GM19043 (cell line): ENCODE results near the gene GKN2.

Experiments used
- ATAC-seq: cut with Tn5 transposase; IDR thresholded peaks from one replicate; pipeline ENCODE4 v1.9.1; 2021; ENCODE audit warnings: low read depth; ENCODE audit not compliant: unreplicated experiment

GKN2 gene

DNA sequence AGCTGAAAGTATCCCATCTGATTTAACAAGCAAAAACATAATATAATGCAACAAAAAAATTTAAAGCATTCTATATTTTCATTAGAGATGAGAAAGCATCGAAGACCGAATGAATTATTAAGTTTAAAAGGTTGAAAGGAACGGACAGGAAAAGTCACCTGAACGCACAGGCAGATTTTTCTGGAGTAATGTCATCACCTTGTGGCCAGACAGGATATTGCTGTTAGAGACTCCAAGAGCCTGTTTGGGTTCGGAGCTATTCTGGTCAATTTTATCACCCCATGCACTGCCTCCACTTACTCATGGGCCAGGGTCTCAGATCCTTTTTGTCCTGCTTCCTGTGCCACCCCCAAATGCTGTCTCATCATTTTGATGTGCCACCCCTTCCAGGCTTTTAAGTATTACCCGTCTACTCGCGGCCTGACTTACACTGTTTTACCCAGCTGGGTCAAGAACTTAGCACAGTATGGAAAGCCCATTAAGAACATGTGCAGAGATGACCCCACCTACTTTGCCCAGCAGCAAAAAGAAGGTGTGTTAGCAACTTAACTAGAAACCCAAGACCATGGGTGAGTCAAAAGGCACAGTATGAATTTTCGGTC is 27.3 kb downstream of the GKN2 start:
- ATAC-seq = no peak

DNA sequence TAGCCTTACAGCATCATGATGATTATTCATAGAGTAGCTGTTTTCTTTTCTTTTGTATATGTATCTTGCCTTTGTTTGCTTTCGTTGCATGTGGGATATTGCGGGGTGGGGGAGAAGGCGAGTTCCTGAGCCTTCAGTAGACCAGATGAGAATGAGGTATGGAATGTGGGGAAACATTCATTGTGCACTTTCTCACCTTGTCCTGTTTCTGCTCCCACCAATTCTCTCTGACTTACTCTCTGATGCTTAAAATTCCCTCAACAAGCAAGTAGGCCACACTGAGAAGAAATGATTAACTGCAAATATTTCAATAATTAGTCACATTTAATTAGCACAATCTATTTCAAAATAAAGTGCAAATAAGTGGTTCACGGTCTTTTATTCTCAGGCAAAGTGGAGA is 31.0 kb downstream of the GKN2 start:
- ATAC-seq = no peak

DNA sequence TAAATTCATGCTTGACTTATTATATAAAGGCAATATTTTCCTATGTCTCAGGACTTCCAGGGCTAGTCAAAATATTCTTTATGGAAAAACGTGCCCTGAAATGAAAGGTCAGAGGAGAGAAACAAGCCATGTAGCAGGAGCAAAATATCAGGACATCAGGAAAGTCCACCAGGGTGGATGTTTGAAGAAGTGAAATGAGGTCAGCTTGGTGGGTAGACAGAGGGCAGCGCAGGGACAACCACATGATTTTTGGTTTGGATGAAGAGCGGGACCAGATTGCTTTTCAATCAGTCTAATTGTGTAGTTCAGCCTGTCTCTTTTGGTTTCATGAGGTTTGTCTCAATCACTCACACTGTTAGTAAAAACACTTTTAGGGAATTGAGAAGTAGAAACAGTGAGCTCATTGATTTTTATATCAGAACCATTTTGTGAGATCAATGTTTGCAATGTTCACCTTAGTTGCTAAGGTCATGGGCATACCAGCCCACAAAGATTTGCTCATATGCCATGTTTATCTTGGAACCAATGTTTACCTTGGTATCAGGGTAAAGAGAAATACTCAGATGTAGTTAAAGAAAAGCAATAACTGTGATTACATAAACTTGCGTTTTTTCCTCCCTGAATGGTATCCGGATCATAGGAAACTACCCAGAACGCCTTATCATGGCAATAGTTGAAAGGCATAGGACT is 32.1 kb downstream of the GKN2 start:
- ATAC-seq = no peak

DNA sequence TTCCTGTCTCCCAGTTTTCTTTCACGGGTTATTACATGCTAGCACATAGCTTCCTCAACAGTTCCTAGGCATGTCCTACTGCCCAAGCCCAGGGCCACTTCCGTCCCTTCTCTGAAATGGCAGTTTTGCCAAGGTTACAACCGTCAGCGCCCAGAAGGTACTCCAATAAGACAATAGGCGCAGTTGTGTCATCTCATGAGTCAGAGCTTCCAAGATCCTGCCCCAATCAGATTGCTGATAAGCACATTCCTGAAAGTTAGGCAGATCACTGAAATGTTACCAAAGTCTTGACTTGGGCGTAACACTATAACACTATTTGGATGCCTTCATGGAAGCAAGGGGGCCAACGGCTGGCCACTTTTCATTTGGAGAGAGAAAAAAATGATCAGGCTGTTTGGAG is 34.2 kb downstream of the GKN2 start:
- ATAC-seq = no peak

DNA sequence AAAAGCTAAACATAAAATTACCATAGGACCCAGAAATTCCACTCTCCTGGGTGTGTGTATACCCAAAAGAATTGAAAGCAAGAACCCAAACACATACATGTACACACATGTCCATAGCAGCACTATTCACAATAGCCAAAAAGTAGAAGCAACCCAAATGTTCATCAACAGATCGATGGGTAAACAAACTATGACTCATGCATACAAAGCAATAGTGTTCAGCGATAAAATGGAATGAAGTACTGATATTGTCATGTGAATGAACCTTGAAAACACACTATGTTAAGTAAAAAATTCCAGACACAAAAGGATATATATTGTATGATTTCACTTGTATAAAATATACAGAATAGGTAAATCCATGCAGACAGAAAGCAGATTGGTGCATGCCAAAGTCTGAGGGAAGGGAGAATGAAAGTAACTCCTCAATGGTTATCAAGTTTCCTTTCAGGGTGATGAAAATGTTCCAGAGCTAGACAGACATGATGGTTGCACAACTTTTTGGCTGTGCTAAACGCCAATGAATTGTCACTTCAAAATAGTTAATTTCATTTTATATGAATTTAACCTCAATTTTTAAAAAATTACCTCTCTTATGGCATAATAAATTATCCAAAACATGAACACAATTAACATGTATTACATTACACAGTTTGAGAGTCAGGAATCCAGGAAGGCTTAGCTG is 35.5 kb downstream of the GKN2 start:
- ATAC-seq = no peak

DNA sequence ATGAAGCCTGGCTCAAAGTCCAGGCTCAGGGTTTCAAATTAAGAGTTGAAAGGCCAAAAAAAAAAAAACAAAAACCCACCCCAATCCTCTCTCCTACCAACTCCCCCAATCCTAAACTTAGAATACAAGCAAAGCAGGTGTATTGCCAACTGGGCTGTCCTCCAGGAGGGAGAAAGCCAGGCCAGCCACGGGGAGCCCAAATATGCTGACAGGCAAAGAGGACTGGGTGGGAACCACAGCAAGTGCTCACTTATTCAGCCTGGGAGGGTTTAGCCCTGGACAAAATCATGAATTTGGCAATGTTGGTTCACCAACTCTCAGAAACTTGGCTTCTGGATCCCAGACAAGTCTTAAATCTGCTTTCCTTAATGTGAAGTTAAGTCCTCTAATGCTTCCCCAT is 36.5 kb downstream of the GKN2 start:
- no peak for ATAC-seq

DNA sequence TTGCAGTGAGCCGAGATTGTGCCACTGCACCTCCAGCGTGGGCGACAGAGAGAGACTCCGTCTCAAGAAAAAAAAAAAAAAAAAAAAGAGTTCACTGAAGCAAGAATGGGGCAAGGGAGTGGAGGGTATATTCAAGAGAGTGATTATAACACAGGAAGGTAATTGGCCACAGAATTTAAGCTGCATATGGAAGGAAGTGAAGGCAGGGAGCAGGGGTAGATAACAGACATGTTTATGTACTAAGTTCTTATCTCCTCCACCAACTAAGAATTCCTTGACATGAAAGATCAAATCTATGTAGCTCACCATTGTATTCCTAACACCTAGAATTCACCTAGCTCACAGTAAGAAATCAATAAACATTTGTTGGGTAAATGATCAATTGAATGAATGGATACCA is 37.3 kb downstream of the GKN2 start:
- ATAC-seq = no peak

DNA sequence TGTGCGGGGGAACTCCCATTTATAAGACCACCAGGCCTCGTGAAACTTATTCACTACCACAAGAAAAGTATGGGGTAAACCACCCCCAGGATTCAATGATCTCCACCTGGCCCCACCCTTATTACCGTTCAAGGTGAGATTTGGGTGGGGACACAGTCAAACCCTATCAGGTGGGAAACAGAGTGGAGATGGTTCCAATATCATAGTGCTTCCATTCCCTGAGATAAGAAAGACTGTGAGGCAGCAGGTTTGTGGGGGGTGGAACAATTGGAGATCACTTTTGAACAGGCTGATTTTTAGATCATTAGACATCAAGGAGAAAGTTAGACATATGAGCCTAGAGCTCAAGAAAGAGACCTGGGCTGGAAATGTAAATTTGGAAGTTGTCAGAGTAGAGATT is 39.3 kb downstream of the GKN2 start:
- ATAC-seq = no peak

DNA sequence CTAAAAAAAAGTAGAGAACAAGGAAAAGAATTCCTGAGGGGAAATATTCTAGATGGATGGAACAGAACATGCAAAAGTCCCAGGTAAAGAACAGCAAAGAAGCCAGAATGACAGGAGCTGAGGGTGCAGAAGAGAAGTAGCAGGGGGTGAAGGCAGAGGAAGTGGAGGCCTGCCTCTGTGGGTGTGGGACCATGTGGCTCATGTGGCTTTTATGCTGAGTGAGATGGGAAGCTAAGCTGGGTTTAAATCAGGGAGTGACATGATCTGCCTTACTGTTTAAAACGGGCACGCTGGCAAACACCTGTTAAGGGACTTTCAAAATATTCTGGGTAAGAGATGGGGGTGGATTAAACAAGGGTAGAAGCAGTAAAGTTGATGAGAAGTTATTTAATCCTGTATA is 40.0 kb downstream of the GKN2 start:
- no peak for ATAC-seq

DNA sequence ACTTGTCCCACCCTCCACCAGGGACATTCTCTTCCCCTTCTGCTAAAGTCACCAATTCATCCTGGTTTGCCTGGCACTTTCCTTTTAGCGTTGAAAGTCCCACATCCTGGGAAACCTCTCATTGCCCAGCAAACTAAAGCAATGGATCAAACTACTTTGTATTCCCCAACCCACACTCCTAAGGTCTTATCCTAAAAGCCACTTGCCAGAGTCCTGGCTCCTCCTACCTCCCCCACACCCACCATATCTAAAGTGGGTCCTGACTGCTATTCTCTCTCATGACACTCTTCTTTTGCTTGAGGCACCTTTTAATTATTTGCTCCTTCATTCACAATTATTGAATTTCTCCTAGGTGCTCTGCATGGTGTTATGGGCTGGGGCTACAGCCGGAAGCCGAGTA is 40.6 kb downstream of the GKN2 start:
- ATAC-seq = no peak

DNA sequence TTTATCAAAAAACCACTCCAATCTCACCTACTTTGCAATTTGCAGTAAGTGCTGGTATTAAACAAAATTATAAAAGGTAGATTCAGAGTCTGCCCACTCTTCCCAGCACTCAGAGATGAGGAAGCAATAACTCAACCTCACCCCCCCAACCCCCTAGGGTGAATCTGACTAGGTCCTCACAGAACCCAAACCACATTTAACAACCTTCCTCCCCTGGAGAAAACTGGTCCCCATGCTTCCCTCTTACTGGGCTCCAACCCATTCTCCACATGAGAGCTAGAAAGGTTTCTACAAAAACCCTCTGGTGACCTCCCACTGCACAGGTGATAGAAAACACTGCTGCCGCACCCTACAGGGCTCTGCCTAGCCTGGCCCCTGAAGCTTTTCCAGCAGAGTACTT is 41.0 kb downstream of the GKN2 start:
- no peak for ATAC-seq

DNA sequence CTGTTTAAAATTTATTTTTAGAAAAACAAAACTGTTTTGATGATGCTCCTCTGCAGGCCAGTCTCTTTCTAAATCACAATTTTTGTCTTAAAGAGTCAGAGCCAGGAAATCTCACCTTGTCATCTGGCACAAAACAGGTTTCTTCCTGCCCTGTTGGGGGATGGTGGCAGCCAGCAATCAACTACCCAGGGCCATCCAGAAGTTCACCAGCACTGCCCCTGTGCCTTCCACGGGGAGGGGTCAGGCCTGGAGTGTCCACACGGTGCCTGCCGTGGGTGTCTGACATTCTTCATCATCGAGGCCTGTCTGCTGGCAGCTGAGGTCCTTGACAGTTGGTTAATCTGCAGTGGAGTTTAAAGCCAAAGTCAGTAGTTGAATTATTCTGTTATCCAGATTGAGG is 41.4 kb downstream of the GKN2 start:
- no peak for ATAC-seq

DNA sequence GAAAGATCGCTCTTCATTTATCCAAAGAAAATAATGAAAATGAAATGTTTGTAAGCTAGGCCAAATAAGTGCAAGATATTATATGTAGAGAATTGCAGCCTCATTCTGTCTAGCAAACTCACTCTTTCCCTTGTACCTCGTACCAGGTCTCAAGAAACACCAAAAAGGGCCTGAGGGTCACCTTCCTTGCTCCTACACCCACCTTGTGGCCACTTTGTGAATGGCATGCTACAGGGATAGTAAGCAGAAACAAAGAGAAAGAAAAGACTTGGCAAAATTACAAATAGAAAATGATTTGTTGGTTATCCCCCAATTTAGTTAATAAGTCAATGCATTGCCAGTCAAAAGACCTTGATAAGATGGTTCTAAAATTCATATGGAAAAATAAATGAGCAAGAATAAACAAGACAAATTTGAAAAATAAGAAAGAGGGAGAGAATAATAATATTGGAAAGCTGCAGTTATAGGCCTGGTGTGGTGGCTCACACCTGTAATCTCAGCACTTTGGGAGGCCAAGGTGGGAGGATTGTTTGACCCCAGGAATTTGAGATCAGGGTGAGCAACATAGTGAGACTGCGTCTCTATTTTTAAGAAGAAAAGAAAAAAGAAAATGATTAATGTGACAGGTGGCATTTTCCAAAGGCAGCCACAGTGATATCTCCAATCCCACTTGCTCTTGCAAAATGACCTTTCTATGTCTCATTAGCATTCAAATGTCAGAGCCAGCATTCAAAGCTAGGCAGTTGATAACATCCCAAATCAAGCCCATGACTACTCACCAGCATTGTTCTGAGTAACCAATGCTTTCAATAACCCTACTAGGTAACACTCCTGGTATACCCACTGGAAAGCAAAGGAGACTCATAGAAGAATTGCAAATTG is 42.7 kb downstream of the GKN2 start:
- ATAC-seq = peak; percentile 33

DNA sequence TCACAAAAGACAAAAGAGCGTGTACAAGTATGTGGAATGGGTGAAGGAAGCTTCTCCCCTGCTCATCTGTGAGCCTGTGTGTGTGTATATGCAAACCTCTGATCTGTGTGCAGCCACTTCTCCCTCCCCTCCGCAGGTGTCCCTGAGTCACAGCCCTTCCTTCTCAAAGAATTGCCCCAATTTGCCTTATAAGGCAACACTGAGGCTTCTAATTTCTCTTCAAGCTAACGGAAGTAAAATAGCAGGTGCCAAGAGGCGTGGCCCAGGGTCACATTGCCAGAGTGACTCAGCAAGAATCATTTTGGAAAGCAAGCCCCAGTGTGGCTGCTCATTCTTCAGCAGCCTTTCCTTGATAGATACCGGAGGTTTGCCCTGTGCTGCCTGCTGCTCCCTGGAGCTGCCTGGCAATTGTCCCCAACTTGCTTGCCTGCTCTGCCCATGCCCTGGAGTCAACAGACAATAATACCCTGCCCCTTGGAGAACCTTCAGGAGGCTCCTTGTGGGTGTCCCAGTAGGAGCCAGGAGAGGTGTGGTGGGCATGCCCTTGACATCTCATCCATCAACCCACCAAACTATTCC is 44.2 kb downstream of the GKN2 start:
- ATAC-seq = peak; percentile 93

DNA sequence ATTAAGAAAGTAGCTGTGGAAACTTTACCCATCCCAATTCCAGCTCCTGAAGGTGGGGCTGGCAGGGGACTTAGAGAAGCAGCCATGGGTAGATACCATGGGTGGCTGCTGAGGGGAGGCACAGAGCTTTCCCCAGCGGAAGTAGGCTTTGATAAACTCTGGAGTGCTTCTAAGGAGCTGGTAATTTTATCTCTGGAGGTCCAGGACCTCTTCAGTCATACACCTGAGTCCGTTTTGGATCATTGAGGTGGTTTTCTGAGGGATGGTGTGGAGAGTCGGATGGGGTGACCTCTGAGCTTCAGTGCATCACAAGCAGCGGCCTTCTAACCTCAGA is 44.8 kb downstream of the GKN2 start:
- ATAC-seq = peak; percentile 16

DNA sequence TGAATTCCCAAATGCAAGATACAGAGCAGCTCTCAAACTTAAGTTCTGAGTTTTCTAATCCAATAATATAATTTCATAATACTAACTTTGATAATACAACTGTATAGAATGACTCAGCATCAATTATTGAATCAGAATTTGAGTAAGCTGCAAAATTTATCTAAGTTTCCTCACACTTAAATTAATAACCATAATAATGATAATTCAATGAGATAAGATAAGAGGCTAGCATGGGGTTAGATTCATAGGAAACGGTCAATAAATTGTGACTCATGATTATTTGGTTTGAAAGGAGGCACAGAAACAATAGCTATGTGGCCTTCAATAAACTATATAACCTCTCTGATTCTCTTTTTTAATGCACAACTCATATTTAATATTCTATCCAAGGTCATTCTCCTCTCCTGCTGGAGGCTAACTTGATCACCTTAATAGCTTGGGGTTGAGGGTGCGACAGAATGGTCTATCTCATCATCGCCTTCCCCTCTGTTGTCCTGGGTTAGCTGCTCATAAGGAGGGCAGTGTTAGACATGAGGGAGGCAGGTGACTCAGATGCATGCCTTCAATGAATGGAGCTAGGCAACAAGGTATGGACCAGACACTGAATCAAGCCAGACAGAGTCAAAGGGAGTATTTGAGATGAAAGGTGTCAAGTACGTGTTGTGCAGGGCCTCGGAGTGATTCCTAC is 45.3 kb downstream of the GKN2 start:
- no peak for ATAC-seq

DNA sequence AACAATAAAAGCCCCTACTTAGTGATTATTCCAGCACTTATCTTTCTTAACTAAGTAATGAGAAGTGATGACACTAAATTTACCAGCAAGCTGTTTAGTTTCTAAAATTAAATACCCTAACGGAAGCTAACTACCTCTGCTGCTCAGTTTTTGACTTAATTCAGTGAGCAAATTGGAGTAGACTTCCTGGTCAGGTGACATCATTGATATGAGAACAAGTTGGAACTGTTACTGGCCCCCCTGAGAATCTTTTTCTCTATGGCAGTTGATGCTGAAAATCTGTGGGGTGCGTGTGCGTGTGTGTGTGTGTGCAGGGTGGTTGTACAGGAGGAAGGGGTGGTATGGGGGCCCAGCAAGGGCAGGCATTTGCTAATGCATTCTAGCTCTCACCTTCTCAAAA is 46.0 kb downstream of the GKN2 start:
- no peak for ATAC-seq

DNA sequence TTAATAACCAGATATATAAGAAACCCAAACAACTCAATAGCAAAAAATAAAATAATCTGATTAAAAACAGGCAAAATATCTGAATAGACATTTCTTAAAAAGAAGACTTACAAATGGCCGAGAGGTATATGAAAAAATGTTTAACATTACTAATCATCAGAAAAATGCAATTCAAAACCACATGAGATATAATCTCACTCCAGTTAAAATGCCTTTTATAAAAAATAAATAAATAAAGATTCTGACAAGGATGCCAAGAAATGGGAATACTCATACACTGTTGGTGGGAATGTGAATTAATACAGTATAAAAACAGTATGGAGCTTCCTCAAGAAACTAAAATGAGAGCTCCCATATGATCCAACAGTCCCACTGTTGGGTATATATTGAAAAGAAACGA is 47.6 kb downstream of the GKN2 start:
- ATAC-seq = no peak

DNA sequence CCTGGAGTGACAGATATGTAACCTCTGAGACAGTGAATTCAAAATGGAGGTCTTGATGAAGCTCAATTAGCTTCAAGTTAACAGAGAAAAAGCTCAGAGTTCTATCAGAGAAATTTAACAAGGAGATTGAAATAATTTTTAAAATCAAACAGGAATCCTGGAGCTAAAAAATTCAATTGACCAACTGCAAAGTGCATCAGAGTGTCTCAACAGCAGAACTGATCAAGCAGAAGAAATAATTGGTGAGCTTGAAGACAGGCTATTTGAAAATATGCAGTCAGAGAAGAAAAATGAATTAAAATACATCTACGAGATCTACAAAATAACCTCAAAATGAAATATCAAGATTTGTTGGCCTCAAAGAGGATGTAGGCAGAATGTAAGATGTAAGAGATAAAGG is 51.1 kb downstream of the GKN2 start:
- ATAC-seq = no peak

DNA sequence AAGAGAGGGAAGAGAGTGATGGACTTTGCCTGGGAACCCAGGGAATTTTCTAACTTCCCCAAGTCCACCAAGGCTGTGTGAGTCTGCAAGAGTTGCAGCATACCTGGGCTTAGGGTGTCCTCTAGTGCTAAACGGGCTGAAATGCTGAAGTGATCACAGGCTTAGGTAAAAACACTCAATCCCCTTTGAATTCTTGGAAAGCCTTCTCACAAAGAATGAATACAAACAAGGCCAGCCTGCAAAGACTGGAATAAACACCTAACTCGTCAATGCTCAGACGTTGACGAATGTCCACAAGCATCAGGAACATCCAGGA is 51.5 kb downstream of the GKN2 start:
- no peak for ATAC-seq
